Kidney (tissue), 14 donors: Measurements from ENCODE around the gene POLRMT. TPM values are rescaled to one million over a fixed set of nuclear protein-coding genes. Genes with fewer than 3 reads are reported as not detected.

Experiments
- DNase-seq, 5 donors: peaks; one replicate each; pipeline ENCODE4 v3.0.0-alpha.2; 2013 to 2020
- FAIRE-seq: peaks from 2 replicates; lab custom pipeline; 2012; peaks lifted over from hg19 to GRCh38; lab: Jason Lieb, UNC
- H3K27ac ChIP-seq, 2 donors: one replicate each; pipeline ENCODE4 v1.7.0; 2013; ENCODE audit warnings: low read depth in 2 of 2, low read length in 2 of 2, inconsistent platforms in 1 of 2
- H3K27me3 ChIP-seq: one replicate; pipeline ENCODE4 v1.7.1; 2013; ENCODE audit warnings: low read length, inconsistent platforms; ENCODE audit not compliant: control insufficient read depth, insufficient read depth
- H3K36me3 ChIP-seq, 3 donors: one replicate each; pipeline versions ENCODE4 v1.7.0 to v1.7.1; 2013; ENCODE audit warnings: low read length in 3 of 3, control low read depth in 1 of 3, inconsistent platforms in 1 of 3; ENCODE audit not compliant: insufficient read depth in 3 of 3, control insufficient read depth in 2 of 3
- H3K4me1 ChIP-seq, 3 donors: one replicate each; pipeline versions ENCODE4 v1.7.0 to v1.7.1; 2013; ENCODE audit warnings: low read length in 3 of 3, inconsistent platforms in 1 of 3, low read depth in 1 of 3; ENCODE audit not compliant: control insufficient read depth in 2 of 3, insufficient read depth in 2 of 3
- H3K4me3 ChIP-seq, 3 donors: one replicate each; pipeline versions ENCODE4 v1.7.0 to v1.8.1; 2013; ENCODE audit warnings: low read length in 3 of 3, control low read depth in 1 of 3, inconsistent platforms in 1 of 3
- H3K9ac ChIP-seq, 3 donors: one replicate each; pipeline versions ENCODE4 v1.7.0 to v1.7.1; 2013; ENCODE audit warnings: low read length in 3 of 3, control low read depth in 1 of 3, inconsistent platforms in 1 of 3
- H3K9me3 ChIP-seq, 3 donors: one replicate each; pipeline versions ENCODE4 v1.7.0 to v1.7.1; 2013; ENCODE audit warnings: low read length in 3 of 3, control low read depth in 1 of 3, inconsistent platforms in 1 of 3; ENCODE audit not compliant: control insufficient read depth in 2 of 3, insufficient read depth in 1 of 3
- CTCF ChIP-seq: IDR thresholded peaks from 3 replicates; pipeline ENCODE4 v1.5.1; 2012; ENCODE audit warnings: mild to moderate bottlenecking, moderate library complexity, borderline replicate concordance; ENCODE audit not compliant: insufficient read depth; ENCODE audit errors: extremely low read depth
- intact Hi-C: fragments of 100-400 bp; cut with DNase I; formaldehyde crosslinking; loops from one replicate; pipeline ENCODE4 v1.11.1; 2022
- polyA plus RNA-seq: library from polyadenylated mRNA; stranded (reverse); fragments of 350-450 nt; fragmentation: Illumina TruSeq; extraction: RNeasy Lipid Tissue Mini Kit (QIAGEN cat#74804); gene quantifications from one replicate; pipeline ENCODE4 v1.2.3, GENCODE V29; 2014; ENCODE audit warnings: low read depth, low replicate concordance; ENCODE audit not compliant: insufficient read depth
- total RNA-seq: library from RNA; stranded (reverse); fragmentation: NEBNext Ultra II Directional; extraction: Animal tissue kit (Norgen Biotek cat#: 25700); gene quantifications from one replicate; pipeline ENCODE4 v1.2.1, GENCODE V29; 2021
- donor health status: control.
- donor health status: control.
- donor health status: control.
- donor health status: control.
- donor health status: control.
- donor health status: DM: yes; HTN: yes; CAD: no.
- donor health status: Normal renal cell carcinoma (clear cell type).

The POLRMT gene
- total and polyA plus RNA-seq, 2 donors from 2014 or later = 49.8 to 117 TPM

GRCh38 chr19:580274-580835, 53.0 kb downstream of the POLRMT start:
- no peak for FAIRE-seq
- H3K36me3 ChIP-seq = peaks cover 0 to 13% (median 0%) of the 10 kb centered on the region in 3 donors

GRCh38 chr19:579842-580155, 53.5 kb downstream of the POLRMT start:
- Histone ChIP-seq H3K9ac (no peak overlapping the region), H3K9me3 (no peaks in the 10 kb centered on the region), H3K27ac (no peak overlapping the region), H3K36me3 (peaks cover 0 to 13% (median 0%) of the 10 kb centered on the region in 3 donors), H3K27me3 (no peaks in the 10 kb centered on the region), H3K4me1 (peaks cover 0 to 18% (median 5%) of the 10 kb centered on the region in 3 donors), H3K4me3 (no peak overlapping the region)
- no peak for TF ChIP-seq CTCF
- intact Hi-C loops = no loop called here
- FAIRE-seq (no peak), DNase-seq (peak in 1 of 5 donors; percentile 63)

More at GRCh38 chr19:580274-580835, 53.0 kb downstream of the POLRMT start:
- H3K4me1 ChIP-seq = peaks cover 0 to 14% (median 5%) of the 10 kb centered on the region in 3 donors
- peak in 1 of 5 donors; percentile 70 for DNase-seq
- intact Hi-C loops = no loop called here
- H3K9ac ChIP-seq = no peak overlapping the region
- H3K4me3 ChIP-seq = no peak overlapping the region
- no peak for TF ChIP-seq CTCF
- H3K27me3 ChIP-seq = no peaks in the 10 kb centered on the region
- H3K27ac ChIP-seq = no peak overlapping the region
- no peaks in the 10 kb centered on the region for H3K9me3 ChIP-seq

GRCh38 chr19:579111-579841, 54.1 kb downstream of the POLRMT start:
- H3K4me3 ChIP-seq = no peak overlapping the region
- peaks cover 0 to 22% (median 9%) of the 10 kb centered on the region in 3 donors for H3K4me1 ChIP-seq

More at GRCh38 chr19:579111-579841, 54.1 kb downstream of the POLRMT start:
- Histone ChIP-seq H3K9ac (no peak overlapping the region), H3K27ac (no peak overlapping the region), H3K36me3 (peaks cover 0 to 13% (median 0%) of the 10 kb centered on the region in 3 donors), H3K27me3 (no peaks in the 10 kb centered on the region), H3K9me3 (no peaks in the 10 kb centered on the region)
- intact Hi-C loops = no loop called here
- TF ChIP-seq CTCF = no peak
- peak in 1 of 5 donors; percentile 73 for DNase-seq
- no peak for FAIRE-seq
